Head of caudate nucleus (tissue), 42 donors: Measurements from ENCODE around the gene MLLT10.

Experiments used
- DNase-seq, 42 donors: peaks; one replicate each; pipeline versions ENCODE4 v3.0.0 to v3.0.0-alpha.2; 2020 to 2021; ENCODE audit warnings: mixed read lengths in 7 of 42
- intact Hi-C: fragments of 100-400 bp; cut with DNase I; formaldehyde crosslinking; loops from one replicate; pipeline ENCODE4 v1.15.0; 2022

Gene MLLT10

GRCh38 chr10:21514129-21514817 lies 19.8 kb upstream of the MLLT10 start:
- intact Hi-C loops, result no loop called here
- no peak for DNase-seq

GRCh38 chr10:21514818-21515351 lies 19.1 kb upstream of the MLLT10 start:
- intact Hi-C loops, result no loop called here
- no peak for DNase-seq

GRCh38 chr10:21515361-21516241 lies 18.4 kb upstream of the MLLT10 start:
- intact Hi-C loops, result no loop called here
- DNase-seq, result no peak

- intact Hi-C loops, result no loop called here
- DNase-seq, result peak; percentile 51 to 85 (median 73)
Measured at GRCh38 chr10:21516242-21517131, 17.5 kb upstream of the MLLT10 start.

GRCh38 chr10:21517134-21518031 lies 16.6 kb upstream of the MLLT10 start:
- intact Hi-C loops, result no loop called here
- DNase-seq, result peak in 37 of 42 donors; percentile 49 to 84 (median 67)

GRCh38 chr10:21518149-21518640 lies 15.8 kb upstream of the MLLT10 start:
- intact Hi-C loops, result no loop called here
- peak in 13 of 42 donors; percentile 10 to 66 (median 42) for DNase-seq

- peak in 5 of 42 donors; percentile 17 to 61 (median 31) for DNase-seq
- intact Hi-C loops, result no loop called here
Measured at GRCh38 chr10:21518641-21519396, 15.2 kb upstream of the MLLT10 start.

- intact Hi-C loops, result no loop called here
- peak in 1 of 42 donors; percentile 41 for DNase-seq
Measured at GRCh38 chr10:21519397-21519933, 14.6 kb upstream of the MLLT10 start.

- intact Hi-C loops, result loop anchor here (10.0 kb wide), 1 partner anchor 805 kb away; the partner anchor contains the start of gene BMI1
- peak in 1 of 42 donors; percentile 44 for DNase-seq
Measured at GRCh38 chr10:21519941-21520436, 14.0 kb upstream of the MLLT10 start.

- no peak for DNase-seq
- intact Hi-C loops, result loop anchor here (10.0 kb wide), 1 partner anchor 804 kb away; the partner anchor contains the start of gene BMI1
Measured at GRCh38 chr10:21520509-21520908, 13.5 kb upstream of the MLLT10 start.

- DNase-seq, result no peak
- intact Hi-C loops, result loop anchor here (10.0 kb wide), 1 partner anchor 804 kb away; the partner anchor contains the start of gene BMI1
Measured at GRCh38 chr10:21520949-21521348, 13.1 kb upstream of the MLLT10 start.

- intact Hi-C loops, result loop anchor here (10.0 kb wide), 1 partner anchor 803 kb away; the partner anchor contains the start of gene BMI1
- DNase-seq, result no peak
Measured at GRCh38 chr10:21521751-21522533, 12.1 kb upstream of the MLLT10 start.

- intact Hi-C loops, result loop anchor here (10.0 kb wide), 1 partner anchor 802 kb away; the partner anchor contains the start of gene BMI1
Measured at GRCh38 chr10:21522631-21523406, 11.2 kb upstream of the MLLT10 start.

GRCh38 chr10:21523557-21524008 lies 10.4 kb upstream of the MLLT10 start:
- intact Hi-C loops, result loop anchor here (10.0 kb wide), 1 partner anchor 801 kb away; the partner anchor contains the start of gene BMI1
- peak in 5 of 42 donors; percentile 42 to 56 (median 43) for DNase-seq

More at GRCh38 chr10:21522631-21523406, 11.2 kb upstream of the MLLT10 start:
- DNase-seq, result no peak
